ENCODE results near the gene FUZ.
A peak's percentile ranks its signal among the peaks of the same experiment; 100 is the strongest.

The FUZ gene

DNA sequence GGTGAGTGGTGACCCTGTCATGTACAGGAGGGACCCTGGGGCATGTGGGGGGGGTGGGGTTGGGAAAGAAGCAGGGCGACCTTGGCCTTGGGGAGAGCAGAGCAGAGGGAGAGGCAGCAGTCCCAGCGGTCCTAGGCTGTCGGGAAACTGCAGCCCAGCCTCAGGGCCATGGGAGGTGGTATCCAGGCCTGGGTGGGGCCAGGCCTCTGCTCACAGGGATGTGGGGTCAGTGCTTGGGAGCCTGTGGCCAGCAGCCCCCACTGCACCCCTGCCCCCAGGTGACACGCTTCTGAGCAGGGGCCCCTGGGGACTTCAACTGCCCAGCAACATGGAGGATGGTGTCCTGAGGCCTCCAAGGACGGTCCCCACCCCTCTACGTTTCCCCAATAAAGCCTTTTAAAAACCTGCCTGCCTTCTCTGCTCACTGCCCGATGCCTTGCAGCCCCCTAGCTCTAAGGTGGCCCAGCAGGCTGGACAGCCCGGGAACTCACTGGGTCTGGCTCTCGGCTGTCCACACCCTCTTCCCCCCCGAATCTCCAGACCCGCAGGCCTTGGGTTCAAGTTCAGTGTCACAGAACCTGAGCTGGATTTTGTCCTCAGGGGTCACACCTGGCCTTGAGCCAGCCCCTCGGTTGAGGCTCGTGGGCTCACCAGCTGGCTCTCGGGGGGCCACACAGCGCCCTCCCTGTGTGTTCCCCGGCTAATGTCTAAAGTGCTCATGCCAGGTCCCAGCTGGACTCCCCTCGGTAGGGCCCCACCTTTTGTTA lies 47.4 kb upstream of the FUZ start:
- peaks cover 10% of the 10 kb centered on the region; the same call in 1 of the 2 replicates for H3K4me1 ChIP-seq (ENCODE audit: control insufficient read depth, insufficient read depth, low read length)
- peaks cover 21 to 90% of the 10 kb centered on the region in 2 experiments for H3K36me3 ChIP-seq (ENCODE audit: control insufficient read depth in 2 of 2, insufficient read depth in 1 of 2, low read length in 2 of 2)
- ChIA-PET CTCF (no interaction called here), POLR2A (interaction anchor here (1.1 to 8.2 kb wide), 5 partner anchors 8 to 20 kb away, joined by 3 to 128 read pairs (median 5); partner anchors contain the start of genes AKT1S1, PTOV1 and TBC1D17)
- TF ChIP-seq ZXDB (tag by site-specific recombination; IDR thresholded peaks at IDR 0.05) (no peak), ZFP41 (tag by site-specific recombination; IDR thresholded peaks at IDR 0.05; ENCODE audit: borderline replicate concordance) (no peak), KLF16 (tag by site-specific recombination; IDR thresholded peaks at IDR 0.05) (no peak), ZNF37A (tag by site-specific recombination; IDR thresholded peaks at IDR 0.05) (no peak), GLIS2 (tag by site-specific recombination; IDR thresholded peaks at IDR 0.05) (0 out of 2 replicates have a peak, but pooled peaks have one; percentile 28), MZF1 (tag by site-specific recombination; IDR thresholded peaks at IDR 0.05; ENCODE audit: borderline replicate concordance) (no peak), ZNF707 (tag by site-specific recombination; IDR thresholded peaks at IDR 0.05) (no peak), ZNF121 (tag by site-specific recombination; IDR thresholded peaks at IDR 0.05) (no peak), ZNF747 (tag by site-specific recombination; IDR thresholded peaks at IDR 0.05) (no peak), OVOL3 (tag by site-specific recombination; IDR thresholded peaks at IDR 0.05) (no peak), ZNF791 (tag by site-specific recombination; IDR thresholded peaks at IDR 0.05) (no peak), ZNF629 (tag by site-specific recombination; IDR thresholded peaks at IDR 0.05) (no peak), ZNF146 (tag by site-specific recombination; IDR thresholded peaks at IDR 0.05) (no peak), ZNF544 (tag by site-specific recombination; IDR thresholded peaks at IDR 0.05) (no peak), SCRT2 (tag by site-specific recombination; IDR thresholded peaks at IDR 0.05) (no peak), ZSCAN30 (tag by site-specific recombination; IDR thresholded peaks at IDR 0.05) (0 out of 2 replicates have a peak, but pooled peaks have one; percentile 8), MEIS1 (CRISPR knock-in tag; IDR thresholded peaks at IDR 0.05; ENCODE audit: borderline replicate concordance) (no peak), ZBTB8A (tag by site-specific recombination; IDR thresholded peaks at IDR 0.05) (no peak), BCL11B (tag by site-specific recombination; IDR thresholded peaks at IDR 0.05; ENCODE audit: low read depth) (peak; percentile 35; the same call in 1 of the 2 replicates)
- TF ChIP-seq, protein P1, sequence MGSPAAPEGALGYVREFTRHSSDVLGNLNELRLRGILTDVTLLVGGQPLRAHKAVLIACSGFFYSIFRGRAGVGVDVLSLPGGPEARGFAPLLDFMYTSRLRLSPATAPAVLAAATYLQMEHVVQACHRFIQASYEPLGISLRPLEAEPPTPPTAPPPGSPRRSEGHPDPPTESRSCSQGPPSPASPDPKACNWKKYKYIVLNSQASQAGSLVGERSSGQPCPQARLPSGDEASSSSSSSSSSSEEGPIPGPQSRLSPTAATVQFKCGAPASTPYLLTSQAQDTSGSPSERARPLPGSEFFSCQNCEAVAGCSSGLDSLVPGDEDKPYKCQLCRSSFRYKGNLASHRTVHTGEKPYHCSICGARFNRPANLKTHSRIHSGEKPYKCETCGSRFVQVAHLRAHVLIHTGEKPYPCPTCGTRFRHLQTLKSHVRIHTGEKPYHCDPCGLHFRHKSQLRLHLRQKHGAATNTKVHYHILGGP (tag by site-specific recombination; IDR thresholded peaks at IDR 0.05), result no peak
- TF ChIP-seq, protein P2, sequence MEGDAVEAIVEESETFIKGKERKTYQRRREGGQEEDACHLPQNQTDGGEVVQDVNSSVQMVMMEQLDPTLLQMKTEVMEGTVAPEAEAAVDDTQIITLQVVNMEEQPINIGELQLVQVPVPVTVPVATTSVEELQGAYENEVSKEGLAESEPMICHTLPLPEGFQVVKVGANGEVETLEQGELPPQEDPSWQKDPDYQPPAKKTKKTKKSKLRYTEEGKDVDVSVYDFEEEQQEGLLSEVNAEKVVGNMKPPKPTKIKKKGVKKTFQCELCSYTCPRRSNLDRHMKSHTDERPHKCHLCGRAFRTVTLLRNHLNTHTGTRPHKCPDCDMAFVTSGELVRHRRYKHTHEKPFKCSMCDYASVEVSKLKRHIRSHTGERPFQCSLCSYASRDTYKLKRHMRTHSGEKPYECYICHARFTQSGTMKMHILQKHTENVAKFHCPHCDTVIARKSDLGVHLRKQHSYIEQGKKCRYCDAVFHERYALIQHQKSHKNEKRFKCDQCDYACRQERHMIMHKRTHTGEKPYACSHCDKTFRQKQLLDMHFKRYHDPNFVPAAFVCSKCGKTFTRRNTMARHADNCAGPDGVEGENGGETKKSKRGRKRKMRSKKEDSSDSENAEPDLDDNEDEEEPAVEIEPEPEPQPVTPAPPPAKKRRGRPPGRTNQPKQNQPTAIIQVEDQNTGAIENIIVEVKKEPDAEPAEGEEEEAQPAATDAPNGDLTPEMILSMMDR (tag by site-specific recombination; IDR thresholded peaks at IDR 0.05), result no peak
- TF ChIP-seq, protein P3, sequence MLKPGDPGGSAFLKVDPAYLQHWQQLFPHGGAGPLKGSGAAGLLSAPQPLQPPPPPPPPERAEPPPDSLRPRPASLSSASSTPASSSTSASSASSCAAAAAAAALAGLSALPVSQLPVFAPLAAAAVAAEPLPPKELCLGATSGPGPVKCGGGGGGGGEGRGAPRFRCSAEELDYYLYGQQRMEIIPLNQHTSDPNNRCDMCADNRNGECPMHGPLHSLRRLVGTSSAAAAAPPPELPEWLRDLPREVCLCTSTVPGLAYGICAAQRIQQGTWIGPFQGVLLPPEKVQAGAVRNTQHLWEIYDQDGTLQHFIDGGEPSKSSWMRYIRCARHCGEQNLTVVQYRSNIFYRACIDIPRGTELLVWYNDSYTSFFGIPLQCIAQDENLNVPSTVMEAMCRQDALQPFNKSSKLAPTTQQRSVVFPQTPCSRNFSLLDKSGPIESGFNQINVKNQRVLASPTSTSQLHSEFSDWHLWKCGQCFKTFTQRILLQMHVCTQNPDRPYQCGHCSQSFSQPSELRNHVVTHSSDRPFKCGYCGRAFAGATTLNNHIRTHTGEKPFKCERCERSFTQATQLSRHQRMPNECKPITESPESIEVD (tag by site-specific recombination; IDR thresholded peaks at IDR 0.05), result no peak
- TF ChIP-seq, protein P4, sequence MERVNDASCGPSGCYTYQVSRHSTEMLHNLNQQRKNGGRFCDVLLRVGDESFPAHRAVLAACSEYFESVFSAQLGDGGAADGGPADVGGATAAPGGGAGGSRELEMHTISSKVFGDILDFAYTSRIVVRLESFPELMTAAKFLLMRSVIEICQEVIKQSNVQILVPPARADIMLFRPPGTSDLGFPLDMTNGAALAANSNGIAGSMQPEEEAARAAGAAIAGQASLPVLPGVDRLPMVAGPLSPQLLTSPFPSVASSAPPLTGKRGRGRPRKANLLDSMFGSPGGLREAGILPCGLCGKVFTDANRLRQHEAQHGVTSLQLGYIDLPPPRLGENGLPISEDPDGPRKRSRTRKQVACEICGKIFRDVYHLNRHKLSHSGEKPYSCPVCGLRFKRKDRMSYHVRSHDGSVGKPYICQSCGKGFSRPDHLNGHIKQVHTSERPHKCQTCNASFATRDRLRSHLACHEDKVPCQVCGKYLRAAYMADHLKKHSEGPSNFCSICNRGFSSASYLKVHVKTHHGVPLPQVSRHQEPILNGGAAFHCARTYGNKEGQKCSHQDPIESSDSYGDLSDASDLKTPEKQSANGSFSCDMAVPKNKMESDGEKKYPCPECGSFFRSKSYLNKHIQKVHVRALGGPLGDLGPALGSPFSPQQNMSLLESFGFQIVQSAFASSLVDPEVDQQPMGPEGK (tag by site-specific recombination; IDR thresholded peaks at IDR 0.05), result peak; percentile 42; the same call in 1 of the 2 replicates
- H3K9me3 ChIP-seq (ENCODE audit: control insufficient read depth, insufficient read depth, low read depth, low read length), result no peaks in the 10 kb centered on the region
- H3K27ac ChIP-seq (ENCODE audit: extremely low read depth, low read depth, low read length), result peak overlapping the region; percentile 66
- H3K4me3 ChIP-seq (ENCODE audit: low read depth, low read length), result no peak overlapping the region

All from HEK293 (cell line).